IMR-90 (cell line): Measurements from ENCODE around the gene CNTN5. TPM values are rescaled to one million over a fixed set of nuclear protein-coding genes. Genes with fewer than 3 reads are reported as not detected.

Experiments
- ATAC-seq: fragments of 200-7000 bp; cut with Tn5 transposase; 2 replicates; pipeline ENCODE4 v1.9.1; 2020; ENCODE audit warnings: low read depth, mild to moderate bottlenecking, moderate library complexity
- BruUV-seq: library from RNA; stranded (reverse); fragments of 400-500 nt; replicated peaks from 2 replicates; lab custom pipeline; 2021; lab: Mats Ljungman, UMichigan
- CTCF ChIA-PET: fragments of 300-600 bp; formaldehyde crosslinking; extraction: SDS; loops from one replicate; lab custom pipeline; 2021; ENCODE audit warnings: antibody characterized with exemption; lab: Yijun Ruan, JAX
- POLR2A ChIA-PET: fragments of 300-600 bp; sonication (Branson Sonifier 250); formaldehyde crosslinking; loops from one replicate; lab custom pipeline; 2022; ENCODE audit warnings: antibody characterized with exemption; ENCODE audit not compliant: unreplicated experiment; lab: Charles Lee
- DNase-seq: peaks from one replicate; pipeline ENCODE4 v3.0.0; 2013
- H2AFZ ChIP-seq: replicated peaks from 2 replicates; pipeline ENCODE3; 2013; ENCODE audit warnings: low read length, mild to moderate bottlenecking; ENCODE audit not compliant: poor library complexity
- H2AK5ac ChIP-seq: 2 replicates; pipeline ENCODE4 v1.6.1; 2013; ENCODE audit warnings: low read depth, low read length, inconsistent platforms
- H2AK9ac ChIP-seq: replicated peaks from 2 replicates; pipeline ENCODE3; 2013; ENCODE audit warnings: mild to moderate bottlenecking, low read depth, low read length, moderate library complexity; ENCODE audit not compliant: poor library complexity
- H2BK120ac ChIP-seq: 2 replicates; pipeline ENCODE4 v1.6.1; 2013; ENCODE audit warnings: low read depth, low read length, inconsistent platforms
- H2BK15ac ChIP-seq: 3 replicates; pipeline ENCODE4 v1.6.1; 2013; ENCODE audit warnings: low read depth, low read length, inconsistent platforms
- H2BK20ac ChIP-seq: 2 replicates; pipeline ENCODE4 v1.6.1; 2013; ENCODE audit warnings: low read depth, mild to moderate bottlenecking, inconsistent platforms, low read length, moderate library complexity
- H2BK5ac ChIP-seq: 2 replicates; pipeline ENCODE4 v1.6.1; 2013; ENCODE audit warnings: mild to moderate bottlenecking, low read depth, low read length, inconsistent platforms; ENCODE audit not compliant: poor library complexity, severe bottlenecking
- H3K14ac ChIP-seq: replicated peaks from 2 replicates; pipeline ENCODE4 v1.6.1; 2013; ENCODE audit warnings: low read depth, low read length, inconsistent platforms
- H3K18ac ChIP-seq: 2 replicates; pipeline ENCODE4 v1.6.1; 2013; ENCODE audit warnings: low read depth, low read length, control low read depth
- H3K23ac ChIP-seq: 2 replicates; pipeline ENCODE4 v1.6.1; 2013; ENCODE audit warnings: low read depth, low read length, inconsistent platforms
- H3K27ac ChIP-seq: 2 replicates; pipeline ENCODE4 v1.5.1; 2013; ENCODE audit warnings: mild to moderate bottlenecking, control low read depth, low read length; ENCODE audit not compliant: insufficient read depth
- H3K27me3 ChIP-seq: 2 replicates; pipeline ENCODE4 v1.6.1; 2013; ENCODE audit warnings: low read length; ENCODE audit not compliant: control insufficient read depth, insufficient read depth
- H3K36me3 ChIP-seq: 2 replicates; pipeline ENCODE4 v1.6.1; 2013; ENCODE audit warnings: low read length, mixed read lengths; ENCODE audit not compliant: control insufficient read depth, insufficient read depth
- H3K4ac ChIP-seq: 2 replicates; pipeline ENCODE4 v1.6.1; 2013; ENCODE audit warnings: low read depth, low read length, inconsistent platforms
- H3K4me1 ChIP-seq: 2 replicates; pipeline ENCODE4 v1.6.1; 2013; ENCODE audit warnings: low read length, mixed read lengths; ENCODE audit not compliant: control insufficient read depth, insufficient read depth
- H3K4me2 ChIP-seq: 2 replicates; pipeline ENCODE4 v1.6.1; 2013; ENCODE audit warnings: low read depth, mild to moderate bottlenecking, control low read depth, low read length, moderate library complexity
- H3K4me3 ChIP-seq: 2 replicates; pipeline ENCODE4 v1.5.1; 2013; ENCODE audit warnings: low read depth, mild to moderate bottlenecking, control low read depth, low read length, moderate library complexity; ENCODE audit not compliant: insufficient read depth
- H3K56ac ChIP-seq: 2 replicates; pipeline ENCODE4 v1.6.1; 2013; ENCODE audit warnings: low read length, inconsistent platforms; ENCODE audit not compliant: insufficient read depth; ENCODE audit errors: extremely low read depth
- H3K79me1 ChIP-seq, 2 experiments: 2 replicates each; pipeline ENCODE4 v1.6.1; 2013; ENCODE audit warnings: low read length in 2 of 2, inconsistent platforms in 1 of 2, low read depth in 1 of 2
- H3K9ac ChIP-seq: 2 replicates; pipeline ENCODE4 v1.6.1; 2013; ENCODE audit warnings: low read depth, low read length, control low read depth
- H3K9me1 ChIP-seq: 2 replicates; pipeline ENCODE4 v1.6.1; 2013; ENCODE audit warnings: low read length, inconsistent platforms; ENCODE audit not compliant: insufficient read depth
- H3K9me3 ChIP-seq: 2 replicates; pipeline ENCODE4 v1.6.1; 2013; ENCODE audit warnings: low read length; ENCODE audit not compliant: control insufficient read depth, insufficient read depth
- H4K20me1 ChIP-seq: 2 replicates; pipeline ENCODE4 v1.6.1; 2013; ENCODE audit warnings: low read length, inconsistent platforms; ENCODE audit not compliant: insufficient read depth
- H4K5ac ChIP-seq: 2 replicates; pipeline ENCODE4 v1.6.1; 2013; ENCODE audit warnings: mild to moderate bottlenecking, low read depth, low read length, control low read depth
- H4K8ac ChIP-seq, 2 experiments: 2 replicates each; pipeline ENCODE4 v1.6.1; 2013; ENCODE audit warnings: low read depth in 2 of 2, low read length in 2 of 2, control low read depth in 1 of 2, inconsistent platforms in 1 of 2
- H4K91ac ChIP-seq: 2 replicates; pipeline ENCODE4 v1.6.1; 2013; ENCODE audit warnings: low read depth, low read length, inconsistent platforms; ENCODE audit not compliant: insufficient read depth
- CHD1 ChIP-seq: IDR thresholded peaks from 2 replicates; pipeline ENCODE4 v1.6.1; 2012; ENCODE audit warnings: low read depth, low read length, improper control_type of control experiment
- FOS ChIP-seq: fragments of 150-350 bp; IDR thresholded peaks from 2 replicates; pipeline ENCODE4 v1.6.1; 2016; ENCODE audit warnings: low read depth, low read length
- MXI1 ChIP-seq: IDR thresholded peaks from 2 replicates; pipeline ENCODE4 v1.6.1; 2012; ENCODE audit warnings: low read depth, mild to moderate bottlenecking, low read length, moderate library complexity, borderline replicate concordance
- NFE2L2 ChIP-seq: fragments of 150-350 bp; IDR thresholded peaks from 2 replicates; pipeline ENCODE4 v1.6.1; 2016; ENCODE audit warnings: low read depth, mild to moderate bottlenecking, low read length
- POLR2A ChIP-seq: IDR thresholded peaks from 2 replicates; pipeline ENCODE4 v1.6.1; 2012; ENCODE audit warnings: mild to moderate bottlenecking, low read depth, low read length
- WGBS, 2 experiments: methylation state at CpG; one replicate each; pipeline versions ENCODE4 v1.1.5 to v1.1.7; 2013; ENCODE audit warnings: missing lambda C conversion rate in 2 of 2; ENCODE audit not compliant: insufficient read length in 1 of 2; ENCODE audit errors: extremely low coverage in 2 of 2; 5-methylcytosine and 5-hydroxymethylcytosine counted together
- dilution Hi-C: fragments of 300-500 bp; cut with HindIII; formaldehyde crosslinking; loops from one replicate; pipeline ENCODE4 v1.14.3; 2018; ENCODE audit warnings: low sequenced_read_pairs; ENCODE audit not compliant: unreplicated experiment
- in situ Hi-C: fragments of 300-500 bp; cut with MboI; formaldehyde crosslinking; loops from 3 replicates; pipeline ENCODE4 v1.14.3; 2019; ENCODE audit warnings: low sequenced_read_pairs, inconsistent platforms, mixed read lengths
- intact Hi-C: fragments of 100-400 bp; cut with micrococcal nuclease; formaldehyde crosslinking; loops from 2 replicates; pipeline ENCODE4 v1.10.0; 2022
- polyA plus RNA-seq, 3 experiments: library from polyadenylated mRNA; depleted of rRNA; stranded (reverse); fragments of >200 nt; gene quantifications; 2 replicates each; pipeline ENCODE4 v1.2.3, GENCODE V29; 2012; ENCODE audit warnings: low replicate concordance in 1 of 3
- total RNA-seq: library from RNA; depleted of rRNA; stranded (reverse); fragments of >200 nt; gene quantifications from 2 replicates; pipeline ENCODE4 v1.2.3, GENCODE V29; 2012

The CNTN5 gene
- total and polyA plus RNA-seq, 2 of the 4 experiments (the other 2 are of a cell fraction), result not detected

DNA sequence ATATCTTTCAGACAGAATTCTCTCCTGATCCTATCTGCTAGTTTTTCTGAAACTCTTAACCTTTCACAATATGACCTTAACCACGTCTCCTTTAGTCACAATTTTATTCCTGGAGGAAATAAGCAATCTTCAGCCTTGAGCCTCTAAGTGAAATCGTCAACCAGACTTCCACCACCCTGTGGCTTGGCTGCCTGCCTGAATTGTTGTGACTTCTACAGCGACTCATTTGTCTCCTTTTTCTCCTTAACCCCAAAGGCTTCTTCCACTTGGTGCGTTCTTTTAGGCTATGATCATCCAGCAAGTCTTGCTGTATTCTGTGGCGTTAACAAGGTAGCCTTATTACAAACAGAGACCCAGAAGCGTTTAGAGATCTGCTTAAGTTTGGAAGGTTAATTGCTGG is 1131.2 kb downstream of the CNTN5 start:
- Histone ChIP-seq H3K27ac (no peak overlapping the region), H3K4me1 (no peaks in the 10 kb centered on the region), H2AFZ (no peak overlapping the region), H2BK5ac (no peak overlapping the region), H3K9me1 (no peaks in the 10 kb centered on the region), H4K91ac (no peak overlapping the region), H4K8ac (no peak overlapping the region), H3K14ac (no peak overlapping the region), H3K56ac (no peak overlapping the region), H3K18ac (no peak overlapping the region), H2BK120ac (no peak overlapping the region), H3K4me2 (no peak overlapping the region), H3K9me3 (peaks cover 2% of the 10 kb centered on the region; the same call in 1 of the 2 replicates), H3K79me1 (no peaks in the 10 kb centered on the region), H3K4me3 (no peak overlapping the region), H3K4ac (no peak overlapping the region), H3K23ac (no peak overlapping the region), H3K27me3 (no peaks in the 10 kb centered on the region), H2AK5ac (no peak overlapping the region), H2AK9ac (no peak overlapping the region), H2BK20ac (no peak overlapping the region), H3K9ac (no peak overlapping the region), H4K5ac (no peak overlapping the region), H2BK15ac (no peak overlapping the region), H4K20me1 (no peaks in the 10 kb centered on the region), H3K36me3 (no peaks in the 10 kb centered on the region)
- CTCF ChIA-PET, result no interaction called here
- DNase-seq (no peak), ATAC-seq (no peak)
- intact Hi-C loops (no loop called here), in situ Hi-C loops (no loop called here), dilution Hi-C loops (no loop called here)
- TF ChIP-seq FOS (no peak), NFE2L2 (no peak), POLR2A (no peak), CHD1 (no peak), MXI1 (no peak)
- BruUV-seq, result no TSS peak
- POLR2A ChIA-PET, result no interaction called here
- 0% methylated on average over 1 of the region's 6 CpGs; no CpG with 5 or more reads in 1 of the 2 experiments for WGBS, 2 experiments
